ENCODE results near the gene GSE1.

DNA sequence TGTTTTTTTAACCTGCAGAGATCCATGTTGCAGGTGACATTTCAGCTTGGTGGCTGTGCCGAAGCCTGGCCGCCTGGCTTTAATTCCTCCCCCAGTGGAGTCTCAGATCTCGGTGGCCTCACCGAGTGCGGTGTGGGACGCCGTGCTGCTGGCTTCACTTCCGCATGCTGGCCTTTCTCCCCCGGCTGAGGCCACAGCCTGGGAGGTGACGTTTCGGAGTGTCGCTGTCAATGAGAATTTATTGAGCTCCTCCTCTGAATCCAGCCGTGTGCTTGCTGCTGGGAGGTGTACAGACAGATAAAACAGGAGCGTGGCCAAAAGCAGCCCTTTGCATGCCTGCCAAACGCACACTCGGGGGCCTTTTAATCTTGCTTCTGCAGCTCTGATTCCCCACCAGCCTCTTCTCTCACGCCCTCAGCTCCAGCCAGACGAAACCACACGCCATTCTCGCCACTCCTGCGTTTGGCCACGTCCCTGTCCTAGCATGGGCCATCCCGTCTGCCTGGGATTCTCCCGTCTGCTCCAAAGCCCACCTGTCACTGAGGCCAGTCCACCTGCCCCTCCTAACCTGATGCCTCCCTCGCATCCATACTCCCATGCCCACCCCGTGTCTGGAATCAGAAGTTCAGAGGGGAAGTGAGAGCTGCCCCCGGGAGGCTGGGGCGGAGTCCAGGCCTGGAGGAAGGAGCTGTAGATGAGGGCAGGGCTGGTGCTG is 3.6 kb downstream of the GSE1 start:
- TF ChIP-seq, protein P1, sequence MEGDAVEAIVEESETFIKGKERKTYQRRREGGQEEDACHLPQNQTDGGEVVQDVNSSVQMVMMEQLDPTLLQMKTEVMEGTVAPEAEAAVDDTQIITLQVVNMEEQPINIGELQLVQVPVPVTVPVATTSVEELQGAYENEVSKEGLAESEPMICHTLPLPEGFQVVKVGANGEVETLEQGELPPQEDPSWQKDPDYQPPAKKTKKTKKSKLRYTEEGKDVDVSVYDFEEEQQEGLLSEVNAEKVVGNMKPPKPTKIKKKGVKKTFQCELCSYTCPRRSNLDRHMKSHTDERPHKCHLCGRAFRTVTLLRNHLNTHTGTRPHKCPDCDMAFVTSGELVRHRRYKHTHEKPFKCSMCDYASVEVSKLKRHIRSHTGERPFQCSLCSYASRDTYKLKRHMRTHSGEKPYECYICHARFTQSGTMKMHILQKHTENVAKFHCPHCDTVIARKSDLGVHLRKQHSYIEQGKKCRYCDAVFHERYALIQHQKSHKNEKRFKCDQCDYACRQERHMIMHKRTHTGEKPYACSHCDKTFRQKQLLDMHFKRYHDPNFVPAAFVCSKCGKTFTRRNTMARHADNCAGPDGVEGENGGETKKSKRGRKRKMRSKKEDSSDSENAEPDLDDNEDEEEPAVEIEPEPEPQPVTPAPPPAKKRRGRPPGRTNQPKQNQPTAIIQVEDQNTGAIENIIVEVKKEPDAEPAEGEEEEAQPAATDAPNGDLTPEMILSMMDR (conservative IDR thresholded peaks at IDR 0.05 in 1 of 2, IDR thresholded peaks at IDR 0.05 in 1 of 2; ENCODE audit: extremely low read depth in 1 of 2, insufficient read depth in 1 of 2, low read depth in 1 of 2, low read length in 2 of 2), result no peak
- no peak for TF ChIP-seq EZH2 (IDR thresholded peaks at IDR 0.05; ENCODE audit: borderline replicate concordance, low read length)

Measured in mammary epithelial cell (primary cell).